NCI-H510A (cell line): ENCODE results near the gene HSFX1.

Source experiments
- DNase-seq: peaks from one replicate; lab custom pipeline; 2025; lab: John Stamatoyannopoulos, UW

The HSFX1 gene

GRCh38 chrX:149804102-149804501, 30.2 kb downstream of the HSFX1 start:
- DNase-seq = no peak

- DNase-seq = no peak
Observed at GRCh38 chrX:149807747-149808458, 34.0 kb downstream of the HSFX1 start.

- DNase-seq = no peak
Observed at GRCh38 chrX:149818652-149819051, 44.8 kb downstream of the HSFX1 start.

GRCh38 chrX:149819371-149819770, 45.5 kb downstream of the HSFX1 start:
- DNase-seq = no peak

GRCh38 chrX:149825424-149825823, 51.6 kb downstream of the HSFX1 start:
- DNase-seq = no peak
